Stimulated activated CD4-positive, alpha-beta T cell treated with anti-CD3 and anti-CD28 coated beads, Interleukin-1b, Interleukin-23, amount 100 ng/mL, for 24 hours (primary cell): ENCODE results near the gene GPR61.
A peak's percentile ranks its signal among the peaks of the same experiment; 100 is the strongest.

ENCODE experiments used
- DNase-seq, 4 experiments: peaks; one replicate each; pipeline ENCODE4 v3.0.0-alpha.2; 2020; ENCODE audit warnings: low read depth in 4 of 4, low spot score in 1 of 4

The GPR61 gene

GRCh38 chr1:109532365-109533136 is 7.1 kb upstream of the GPR61 start:
- peak; percentile 85 to 89 (median 86) for DNase-seq

- no peak for DNase-seq
These were observed 5.3 kb upstream of the GPR61 start for GRCh38 chr1:109534307-109534858.

GRCh38 chr1:109535481-109535880 is 4.2 kb upstream of the GPR61 start:
- DNase-seq, result no peak

- DNase-seq, result no peak
These were observed 3.6 kb upstream of the GPR61 start for GRCh38 chr1:109535971-109536491.

GRCh38 chr1:109537450-109538178 is 2.1 kb upstream of the GPR61 start:
- DNase-seq, result no peak

GRCh38 chr1:109538827-109539555 is 681 bp upstream of the GPR61 start:
- no peak for DNase-seq

GRCh38 chr1:109541102-109541501 is 1.4 kb downstream of the GPR61 start:
- DNase-seq, result no peak

- DNase-seq, result no peak
These were observed 3.0 kb downstream of the GPR61 start for GRCh38 chr1:109542657-109543056.

GRCh38 chr1:109543283-109543987 is 3.8 kb downstream of the GPR61 start:
- no peak for DNase-seq

GRCh38 chr1:109543988-109544735 is 4.5 kb downstream of the GPR61 start:
- DNase-seq, result no peak

- peak; percentile 81 to 90 (median 85) for DNase-seq
These were observed 6.8 kb downstream of the GPR61 start for GRCh38 chr1:109546311-109547109.

- DNase-seq, result peak in 1 of 4 experiments; percentile 5
These were observed 8.0 kb downstream of the GPR61 start for GRCh38 chr1:109547463-109548320.

GRCh38 chr1:109548321-109549267 is 8.9 kb downstream of the GPR61 start, which contains the start of gene GNAI3:
Gene GNAI3, plus strand, starts transcription at chr1:109548615. Its CDS starts 106 bp downstream, at chr1:109548721.
- DNase-seq, result peak; percentile 83 to 92 (median 88)

- DNase-seq, result no peak
These were observed 16.9 kb downstream of the GPR61 start for GRCh38 chr1:109556563-109556962.

- DNase-seq, result no peak
These were observed 17.8 kb downstream of the GPR61 start for GRCh38 chr1:109557520-109557919.

- no peak for DNase-seq
These were observed 20.3 kb downstream of the GPR61 start for GRCh38 chr1:109559995-109560394.
